Measurements from ENCODE around the gene NAA40.

DNA sequence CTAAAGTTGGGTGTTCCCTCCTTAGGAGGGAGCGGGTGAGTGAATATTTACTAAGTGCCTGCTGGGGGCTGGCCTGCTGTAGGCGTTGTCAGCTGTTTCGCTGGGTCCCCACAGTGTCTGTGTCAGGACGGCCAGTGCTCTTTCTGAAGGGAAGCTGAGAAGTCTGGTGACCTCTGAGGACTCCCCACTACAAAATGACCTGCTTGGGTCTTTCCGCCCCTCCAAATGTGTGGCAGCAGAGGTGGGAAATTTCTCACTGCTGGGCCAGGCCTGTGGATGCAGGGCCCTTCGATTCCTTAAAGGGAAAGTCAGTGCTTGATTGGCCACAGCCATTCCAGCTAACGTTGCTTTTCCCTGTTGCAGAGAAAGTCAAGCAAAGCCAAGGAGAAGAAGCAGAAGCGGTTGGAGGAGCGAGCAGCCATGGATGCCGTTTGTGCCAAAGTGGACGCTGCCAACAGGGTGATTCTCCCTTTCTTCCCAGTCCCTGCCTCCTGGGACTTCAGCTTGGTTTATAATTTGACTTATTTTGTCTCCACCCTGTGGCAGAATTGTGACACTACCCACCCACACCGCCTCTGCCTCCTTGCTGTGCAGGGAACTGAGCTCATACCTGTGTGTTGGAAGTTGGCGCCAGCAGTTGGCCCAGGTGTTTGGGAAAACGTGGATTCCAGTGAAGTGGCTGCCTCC lies 6.8 kb downstream of the NAA40 start:
- no peak for TF ChIP-seq LEF1 (IDR thresholded peaks at IDR 0.05; ENCODE audit: borderline replicate concordance)
- TF ChIP-seq ZNF384 (IDR thresholded peaks at IDR 0.05) = no peak
- no peak for TF ChIP-seq ARNT (IDR thresholded peaks at IDR 0.05)
- no peak for TF ChIP-seq FOXM1 (IDR thresholded peaks at IDR 0.05; ENCODE audit: borderline replicate concordance)

All from HEK293T (cell line).